ENCODE data around the gene FCN1.

FCN1 gene

GRCh38 chr9:134951461-134951860 lies 33.7 kb upstream of the FCN1 start:
- DNase-seq, result no peak

GRCh38 chr9:134950386-134951210 lies 32.9 kb upstream of the FCN1 start:
- no peak for DNase-seq

- DNase-seq, result no peak
Observed at GRCh38 chr9:134949681-134950385, 32.1 kb upstream of the FCN1 start.

- no peak for DNase-seq
Observed at GRCh38 chr9:134948149-134948548, 30.4 kb upstream of the FCN1 start.

GRCh38 chr9:134947265-134947955 lies 29.7 kb upstream of the FCN1 start:
- DNase-seq, result no peak

- DNase-seq, result no peak
Observed at GRCh38 chr9:134946663-134947062, 29.0 kb upstream of the FCN1 start.

GRCh38 chr9:134945509-134946275 lies 28.0 kb upstream of the FCN1 start:
- no peak for DNase-seq

GRCh38 chr9:134944916-134945315 lies 27.2 kb upstream of the FCN1 start:
- no peak for DNase-seq

GRCh38 chr9:134944351-134944802 lies 26.7 kb upstream of the FCN1 start:
- no peak for DNase-seq

GRCh38 chr9:134943836-134944235 lies 26.1 kb upstream of the FCN1 start:
- no peak for DNase-seq

- no peak for DNase-seq
Observed at GRCh38 chr9:134943411-134943810, 25.7 kb upstream of the FCN1 start.

GRCh38 chr9:134942788-134943184 lies 25.1 kb upstream of the FCN1 start:
- DNase-seq, result no peak

- DNase-seq, result no peak
Observed at GRCh38 chr9:134942011-134942787, 24.5 kb upstream of the FCN1 start.

GRCh38 chr9:134940236-134941208 lies 22.8 kb upstream of the FCN1 start:
- DNase-seq, result no peak

- DNase-seq, result no peak
Observed at GRCh38 chr9:134939836-134940235, 22.1 kb upstream of the FCN1 start.

- no peak for DNase-seq
Observed at GRCh38 chr9:134939080-134939733, 21.5 kb upstream of the FCN1 start.

GRCh38 chr9:134938346-134939079 lies 20.8 kb upstream of the FCN1 start:
- DNase-seq, result no peak

GRCh38 chr9:134937566-134938345 lies 20.0 kb upstream of the FCN1 start:
- DNase-seq, result no peak

GRCh38 chr9:134937164-134937555 lies 19.4 kb upstream of the FCN1 start:
- DNase-seq, result no peak
